Measurements from ENCODE around the gene SLC46A2. TPM values are rescaled to one million over a fixed set of nuclear protein-coding genes. Genes with fewer than 3 reads are reported as not detected.

SLC46A2 gene
- total RNA-seq, 1 donor from 2014 or later = not detected

GRCh38 chr9:112913326-112913725 lies 22.6 kb upstream of the SLC46A2 start:
- Mint-ChIP-seq H3K4me3 (ENCODE audit: unreplicated experiment) (no peak overlapping the region), H3K36me3 (ENCODE audit: low read depth, unreplicated experiment) (peaks cover 1% of the 10 kb centered on the region), H3K9me3 (ENCODE audit: unreplicated experiment) (peaks cover 17% of the 10 kb centered on the region), H3K27ac (ENCODE audit: unreplicated experiment) (no peak overlapping the region), H3K27me3 (ENCODE audit: low read depth, unreplicated experiment) (peaks cover 12% of the 10 kb centered on the region), H3K4me1 (ENCODE audit: low read depth, unreplicated experiment) (no peaks in the 10 kb centered on the region)
- Histone ChIP-seq H4K20me1 (ENCODE audit: insufficient read depth, low read length) (no peaks in the 10 kb centered on the region), H3K27ac (ENCODE audit: low read depth, low read length) (no peak overlapping the region), H3K4me1 (ENCODE audit: insufficient read depth, low read length) (no peaks in the 10 kb centered on the region), H3K27me3 (ENCODE audit: insufficient read depth, low read length) (peaks cover 11% of the 10 kb centered on the region), H3K36me3 (ENCODE audit: insufficient read depth, low read length) (no peaks in the 10 kb centered on the region), H3K79me2 (ENCODE audit: insufficient read depth, low read length) (no peaks in the 10 kb centered on the region), H2AFZ (ENCODE audit: low read depth, low read length) (no peak overlapping the region), H3K9me3 (ENCODE audit: insufficient read depth, low read depth, low read length) (no peaks in the 10 kb centered on the region), H3K9ac (ENCODE audit: low read length) (no peak overlapping the region), H3K4me2 (ENCODE audit: low read length) (no peak overlapping the region), H3K4me3 (ENCODE audit: insufficient read depth, low read depth, low read length) (no peak overlapping the region)
- DNase-seq (ENCODE audit: low read depth) (no peak), FAIRE-seq (no peak)
- TF ChIP-seq EZH2 (IDR thresholded peaks at IDR 0.05; ENCODE audit: insufficient read depth, low read length) (no peak), CTCF (IDR thresholded peaks at IDR 0.05; ENCODE audit: insufficient read depth, low read depth, low read length) (no peak)

- Mint-ChIP-seq H3K27me3 (ENCODE audit: low read depth, unreplicated experiment) (peaks cover 12% of the 10 kb centered on the region), H3K36me3 (ENCODE audit: low read depth, unreplicated experiment) (peaks cover 1% of the 10 kb centered on the region), H3K4me3 (ENCODE audit: unreplicated experiment) (no peak overlapping the region), H3K9me3 (ENCODE audit: unreplicated experiment) (peaks cover 17% of the 10 kb centered on the region), H3K4me1 (ENCODE audit: low read depth, unreplicated experiment) (no peaks in the 10 kb centered on the region), H3K27ac (ENCODE audit: unreplicated experiment) (no peak overlapping the region)
- Histone ChIP-seq H3K9ac (ENCODE audit: low read length) (no peak overlapping the region), H3K4me3 (ENCODE audit: insufficient read depth, low read depth, low read length) (no peak overlapping the region), H3K9me3 (ENCODE audit: insufficient read depth, low read depth, low read length) (no peaks in the 10 kb centered on the region), H3K27ac (ENCODE audit: low read depth, low read length) (no peak overlapping the region), H3K4me2 (ENCODE audit: low read length) (no peak overlapping the region), H2AFZ (ENCODE audit: low read depth, low read length) (no peak overlapping the region), H3K79me2 (ENCODE audit: insufficient read depth, low read length) (no peaks in the 10 kb centered on the region), H4K20me1 (ENCODE audit: insufficient read depth, low read length) (no peaks in the 10 kb centered on the region), H3K27me3 (ENCODE audit: insufficient read depth, low read length) (peaks cover 11% of the 10 kb centered on the region), H3K36me3 (ENCODE audit: insufficient read depth, low read length) (no peaks in the 10 kb centered on the region), H3K4me1 (ENCODE audit: insufficient read depth, low read length) (no peaks in the 10 kb centered on the region)
- FAIRE-seq (no peak), DNase-seq (ENCODE audit: low read depth) (no peak)
- TF ChIP-seq EZH2 (IDR thresholded peaks at IDR 0.05; ENCODE audit: insufficient read depth, low read length) (no peak), CTCF (IDR thresholded peaks at IDR 0.05; ENCODE audit: insufficient read depth, low read depth, low read length) (no peak)
Observed at GRCh38 chr9:112912636-112913035, 22.0 kb upstream of the SLC46A2 start.

GRCh38 chr9:112911736-112912135 lies 21.1 kb upstream of the SLC46A2 start:
- no peak for FAIRE-seq
- no peak overlapping the region for H3K4me2 ChIP-seq (ENCODE audit: low read length)

More at GRCh38 chr9:112911736-112912135, 21.1 kb upstream of the SLC46A2 start:
- Mint-ChIP-seq H3K4me3 (ENCODE audit: unreplicated experiment) (no peak overlapping the region), H3K4me1 (ENCODE audit: low read depth, unreplicated experiment) (no peaks in the 10 kb centered on the region), H3K27ac (ENCODE audit: unreplicated experiment) (no peak overlapping the region), H3K36me3 (ENCODE audit: low read depth, unreplicated experiment) (peaks cover 1% of the 10 kb centered on the region), H3K27me3 (ENCODE audit: low read depth, unreplicated experiment) (peaks cover 10% of the 10 kb centered on the region), H3K9me3 (ENCODE audit: unreplicated experiment) (peaks cover 14% of the 10 kb centered on the region)
- Histone ChIP-seq H3K27ac (ENCODE audit: low read depth, low read length) (no peak overlapping the region), H3K79me2 (ENCODE audit: insufficient read depth, low read length) (no peaks in the 10 kb centered on the region), H3K9me3 (ENCODE audit: insufficient read depth, low read depth, low read length) (no peaks in the 10 kb centered on the region), H3K36me3 (ENCODE audit: insufficient read depth, low read length) (no peaks in the 10 kb centered on the region), H3K4me1 (ENCODE audit: insufficient read depth, low read length) (no peaks in the 10 kb centered on the region), H3K27me3 (ENCODE audit: insufficient read depth, low read length) (peaks cover 8% of the 10 kb centered on the region), H2AFZ (ENCODE audit: low read depth, low read length) (no peak overlapping the region), H3K4me3 (ENCODE audit: insufficient read depth, low read depth, low read length) (no peak overlapping the region), H3K9ac (ENCODE audit: low read length) (no peak overlapping the region), H4K20me1 (ENCODE audit: insufficient read depth, low read length) (no peaks in the 10 kb centered on the region)
- no peak for TF ChIP-seq EZH2 (IDR thresholded peaks at IDR 0.05; ENCODE audit: insufficient read depth, low read length)
- no peak for DNase-seq (ENCODE audit: low read depth)
